ENCODE results near the gene WEE2.
A peak's percentile ranks its signal among the peaks of the same experiment; 100 is the strongest.

Gene WEE2

GRCh38 chr7:141729020-141729419 lies 20.9 kb downstream of the WEE2 start:
- Histone ChIP-seq H3K27me3 (ENCODE audit: insufficient read depth, low read length) (no peaks in the 10 kb centered on the region), H3F3A (ENCODE audit: insufficient read depth, low read length) (no peaks in the 10 kb centered on the region), H2AFZ (ENCODE audit: low read length) (no peak overlapping the region), H3K4me1 (ENCODE audit: insufficient read depth, low read length, severe bottlenecking) (no peaks in the 10 kb centered on the region), H3K79me2 (ENCODE audit: insufficient read depth, low read length) (no peaks in the 10 kb centered on the region), H3K36me3 (ENCODE audit: insufficient read depth, low read length) (no peaks in the 10 kb centered on the region), H3K9me3 (ENCODE audit: low read length) (no peaks in the 10 kb centered on the region), H3K9me2 (ENCODE audit: low read depth, low read length) (no peaks in the 10 kb centered on the region), H3K4me2 (ENCODE audit: low read length) (no peak overlapping the region), H3K9ac (ENCODE audit: low read length) (no peak overlapping the region), H3K4me3 (ENCODE audit: low read depth, low read length, poor library complexity, severe bottlenecking) (no peak overlapping the region), H4K20me1 (ENCODE audit: insufficient read depth, low read length) (no peaks in the 10 kb centered on the region), H3K27ac (ENCODE audit: low read depth, low read length, poor library complexity, severe bottlenecking) (no peak overlapping the region)
- TF ChIP-seq EZH2 (IDR thresholded peaks at IDR 0.05; ENCODE audit: borderline replicate concordance, low read length) (no peak), CTCF (IDR thresholded peaks at IDR 0.05; ENCODE audit: low read length) (no peak)

GRCh38 chr7:141731476-141732149 lies 23.5 kb downstream of the WEE2 start:
- Histone ChIP-seq H2AFZ (ENCODE audit: low read length) (no peak overlapping the region), H3K79me2 (ENCODE audit: insufficient read depth, low read length) (no peaks in the 10 kb centered on the region), H3K9ac (ENCODE audit: low read length) (no peak overlapping the region), H3K9me3 (ENCODE audit: low read length) (no peaks in the 10 kb centered on the region), H4K20me1 (ENCODE audit: insufficient read depth, low read length) (no peaks in the 10 kb centered on the region), H3K9me2 (ENCODE audit: low read depth, low read length) (no peaks in the 10 kb centered on the region), H3K27ac (ENCODE audit: low read depth, low read length, poor library complexity, severe bottlenecking) (no peak overlapping the region), H3F3A (ENCODE audit: insufficient read depth, low read length) (no peaks in the 10 kb centered on the region), H3K36me3 (ENCODE audit: insufficient read depth, low read length) (no peaks in the 10 kb centered on the region), H3K27me3 (ENCODE audit: insufficient read depth, low read length) (no peaks in the 10 kb centered on the region), H3K4me1 (ENCODE audit: insufficient read depth, low read length, severe bottlenecking) (peaks cover under 1% of the 10 kb centered on the region), H3K4me2 (ENCODE audit: low read length) (no peak overlapping the region), H3K4me3 (ENCODE audit: low read depth, low read length, poor library complexity, severe bottlenecking) (no peak overlapping the region)
- TF ChIP-seq CTCF (IDR thresholded peaks at IDR 0.05; ENCODE audit: low read length), result no peak
- TF ChIP-seq EZH2 (IDR thresholded peaks at IDR 0.05; ENCODE audit: borderline replicate concordance, low read length), result no peak

GRCh38 chr7:141737118-141737835 lies 29.1 kb downstream of the WEE2 start:
- Histone ChIP-seq H3K9ac (ENCODE audit: low read length) (peak overlapping the region; percentile 62), H2AFZ (ENCODE audit: low read length) (peak overlapping the region; percentile 86), H3K27ac (ENCODE audit: low read depth, low read length, poor library complexity, severe bottlenecking) (peak overlapping the region; percentile 58), H3K9me3 (ENCODE audit: low read length) (no peaks in the 10 kb centered on the region), H3K4me3 (ENCODE audit: low read depth, low read length, poor library complexity, severe bottlenecking) (peak overlapping the region; percentile 68), H3F3A (ENCODE audit: insufficient read depth, low read length) (no peaks in the 10 kb centered on the region), H3K79me2 (ENCODE audit: insufficient read depth, low read length) (peaks cover 29% of the 10 kb centered on the region), H4K20me1 (ENCODE audit: insufficient read depth, low read length) (no peaks in the 10 kb centered on the region), H3K36me3 (ENCODE audit: insufficient read depth, low read length) (peaks cover 28% of the 10 kb centered on the region), H3K4me2 (ENCODE audit: low read length) (peak overlapping the region; percentile 84), H3K9me2 (ENCODE audit: low read depth, low read length) (no peaks in the 10 kb centered on the region), H3K4me1 (ENCODE audit: insufficient read depth, low read length, severe bottlenecking) (peaks cover 28% of the 10 kb centered on the region), H3K27me3 (ENCODE audit: insufficient read depth, low read length) (no peaks in the 10 kb centered on the region)
- no peak for TF ChIP-seq EZH2 (IDR thresholded peaks at IDR 0.05; ENCODE audit: borderline replicate concordance, low read length)

Measured in OCI-LY1 (cell line).